Right lobe of liver (tissue), 6 donors: ENCODE results near the gene SMG7. TPM values are rescaled to one million over a fixed set of nuclear protein-coding genes. Genes with fewer than 3 reads are reported as not detected.

ENCODE experiments used
- ATAC-seq, 4 donors: fragments of 200-7000 bp; cut with Tn5 transposase; one replicate each; pipeline ENCODE4 v1.9.1; 2020; ENCODE audit warnings: mild to moderate bottlenecking in 4 of 4, moderate library complexity in 4 of 4
- DNase-seq, 3 donors: peaks; one replicate each; pipeline ENCODE4 v3.0.0-alpha.2; 2020
- H3K27ac ChIP-seq, 3 donors: fragments of 200-600 bp; one replicate each; pipeline ENCODE4 v1.8.0; 2022
- H3K27me3 ChIP-seq, 2 donors: fragments of 200-600 bp; one replicate each; pipeline ENCODE4 v1.8.0; 2022
- H3K36me3 ChIP-seq, 4 donors: fragments of 200-600 bp; sonication (generic) in 1 of 4; one replicate each; pipeline versions ENCODE4 v1.5.1 to v1.8.0; 2017 to 2022; ENCODE audit warnings: control low read depth in 1 of 4
- H3K4me1 ChIP-seq, 4 donors: fragments of 200-600 bp; sonication (generic) in 1 of 4; one replicate each; pipeline versions ENCODE4 v1.5.1 to v1.8.0; 2017 to 2022; ENCODE audit warnings: control low read depth in 1 of 4
- H3K4me3 ChIP-seq, 3 donors: fragments of 200-600 bp; one replicate each; pipeline ENCODE4 v1.8.0; 2022
- H3K9me3 ChIP-seq, 4 donors: fragments of 200-600 bp; sonication (generic) in 1 of 4; one replicate each; pipeline versions ENCODE4 v1.5.1 to v1.8.0; 2017 to 2022; ENCODE audit warnings: control low read depth in 1 of 4
- CTCF ChIP-seq, 4 donors: fragments of 200-600 bp in 3 of 4; fragments of 450-650 bp in 1 of 4; IDR thresholded peaks; one replicate each; pipeline versions ENCODE4 v1.5.1 to v1.8.0; 2016 to 2022; ENCODE audit warnings: antibody characterized with exemption in 4 of 4, mild to moderate bottlenecking in 2 of 4
- POLR2A ChIP-seq: fragments of 450-650 bp; IDR thresholded peaks from one replicate; pipeline ENCODE4 v1.6.1; 2017; ENCODE audit warnings: antibody characterized with exemption, mild to moderate bottlenecking
- WGBS: methylation state at CpG from one replicate; pipeline ENCODE4 v1.1.6; 2018; ENCODE audit warnings: low coverage, low lambda C conversion rate; ENCODE audit not compliant: insufficient coverage; ENCODE audit errors: missing lambda C conversion rate; 5-methylcytosine and 5-hydroxymethylcytosine counted together
- intact Hi-C, 2 donors: fragments of 100-400 bp; cut with DNase I; formaldehyde crosslinking; loops; one replicate each; pipeline versions ENCODE4 v1.11.2 to v1.14.1; 2022
- total RNA-seq, 6 experiments: library from RNA; depleted of rRNA in 2 of 6; stranded (reverse); fragments of >200 nt in 2 of 6; fragmentation: NEBNext Ultra II Directional in 3 of 6; extraction: Animal tissue kit (Norgen Biotek cat#: 25700) in 3 of 6; gene quantifications; one replicate each; pipeline versions ENCODE4 v1.1.0 to v1.2.4, GENCODE V29; 2016 to 2023
- donor health status: DM: no; HTN: yes; CAD: no.
- donor health status: DM: no; HTN: no; CAD: no.
- donor health status: DM: no; HTN: no; CAD: no.
- donor health status: DM: no; HTN: yes; CAD: no.
- donor health status: DM: no; HTN: yes; CAD: no.

SMG7 gene
- total RNA-seq, 6 experiments from 2014 or later: 23.5 to 35.3 (median 25.2) TPM

- Histone ChIP-seq H3K9me3 (no peaks in the 10 kb centered on the region), H3K4me1 (no peaks in the 10 kb centered on the region), H3K4me3 (no peak overlapping the region), H3K27me3 (no peaks in the 10 kb centered on the region), H3K36me3 (no peaks in the 10 kb centered on the region), H3K27ac (no peak overlapping the region)
- WGBS: 48% methylated on average over 2 of the region's 2 CpGs
- intact Hi-C loops: no loop called here
- ATAC-seq: no peak
- DNase-seq: no peak
- no peak for TF ChIP-seq CTCF (IDR thresholded peaks at IDR 0.05)
- no peak for TF ChIP-seq POLR2A
Observed at GRCh38 chr1:183438060-183438459, 34.2 kb upstream of the SMG7 start.

DNA sequence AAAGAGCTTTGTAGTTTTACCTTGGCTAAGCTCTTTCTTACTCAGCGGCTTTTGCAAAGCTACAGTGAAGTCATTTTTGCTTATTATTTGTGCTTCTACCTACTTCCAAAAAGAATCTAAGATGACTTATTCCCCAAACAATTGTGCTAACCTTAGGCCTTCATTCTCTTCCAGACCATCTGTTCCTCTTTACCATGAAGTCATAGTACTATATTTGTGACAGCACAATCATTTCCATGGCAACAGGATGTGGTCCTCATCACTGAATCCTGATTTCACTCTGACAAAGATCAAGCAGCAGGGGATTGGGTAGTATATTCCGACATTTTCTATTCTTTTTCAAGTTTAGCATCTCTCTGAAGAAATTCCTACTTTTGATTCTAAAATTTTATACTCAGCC lies 29.3 kb upstream of the SMG7 start:
- 94% methylated on average over 2 of the region's 2 CpGs for WGBS

GRCh38 chr1:183443466-183443865 lies 28.8 kb upstream of the SMG7 start:
- no peak overlapping the region for H3K27ac ChIP-seq
- WGBS: 52% methylated on average over 1 of the region's 1 CpG
- ATAC-seq (no peak), DNase-seq (no peak)
- H3K4me1 ChIP-seq: no peaks in the 10 kb centered on the region
- no peaks in the 10 kb centered on the region for H3K27me3 ChIP-seq
- H3K4me3 ChIP-seq: no peak overlapping the region
- intact Hi-C loops: no loop called here
- TF ChIP-seq POLR2A: no peak
- TF ChIP-seq CTCF (IDR thresholded peaks at IDR 0.05): no peak
- no peaks in the 10 kb centered on the region for H3K36me3 ChIP-seq
- H3K9me3 ChIP-seq: no peaks in the 10 kb centered on the region

More for the DNA sequence above, 29.3 kb upstream of the SMG7 start:
- no peaks in the 10 kb centered on the region for H3K9me3 ChIP-seq
- no peak overlapping the region for H3K4me3 ChIP-seq
- no peak for DNase-seq
- no peaks in the 10 kb centered on the region for H3K4me1 ChIP-seq
- H3K27me3 ChIP-seq: no peaks in the 10 kb centered on the region
- TF ChIP-seq CTCF (IDR thresholded peaks at IDR 0.05): no peak
- no peak for TF ChIP-seq POLR2A
- no peaks in the 10 kb centered on the region for H3K36me3 ChIP-seq
- intact Hi-C loops: no loop called here
- H3K27ac ChIP-seq: no peak overlapping the region
- no peak for ATAC-seq

- WGBS: 57% methylated on average over 3 of the region's 3 CpGs
- Histone ChIP-seq H3K27ac (no peak overlapping the region), H3K27me3 (no peaks in the 10 kb centered on the region), H3K4me1 (no peaks in the 10 kb centered on the region), H3K4me3 (no peak overlapping the region), H3K9me3 (no peaks in the 10 kb centered on the region), H3K36me3 (no peaks in the 10 kb centered on the region)
- TF ChIP-seq POLR2A (no peak), CTCF (IDR thresholded peaks at IDR 0.05) (no peak)
- intact Hi-C loops: no loop called here
- ATAC-seq (no peak), DNase-seq (no peak)
Observed at GRCh38 chr1:183444243-183444642, 28.1 kb upstream of the SMG7 start.

DNA sequence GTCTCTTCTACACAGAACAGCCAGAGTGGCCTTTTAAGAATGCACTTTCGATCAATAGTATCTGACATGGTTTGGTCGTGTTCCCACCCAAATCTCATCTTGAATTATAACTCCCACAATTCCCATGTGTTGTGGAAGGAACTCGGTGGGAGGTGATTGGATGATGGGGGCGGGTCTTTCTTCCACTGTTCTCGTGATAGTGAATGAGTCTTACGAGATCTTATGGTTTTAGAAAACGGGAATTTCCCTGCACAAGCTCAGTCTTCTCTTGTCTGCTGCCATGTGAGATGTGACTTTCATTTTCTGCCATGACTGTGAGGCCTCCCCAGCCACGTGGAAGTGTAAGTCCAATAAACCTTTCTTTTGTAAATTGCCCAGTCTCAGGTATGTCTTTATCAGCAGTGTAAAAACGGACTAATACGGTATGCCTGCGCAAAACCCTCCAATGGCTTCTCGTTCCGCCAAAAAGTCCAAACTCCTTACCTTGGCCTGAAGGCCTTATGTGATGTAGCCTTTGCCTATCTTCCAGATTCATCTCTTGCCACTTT lies 23.0 kb upstream of the SMG7 start:
- Histone ChIP-seq H3K36me3 (no peaks in the 10 kb centered on the region), H3K27me3 (no peaks in the 10 kb centered on the region), H3K4me3 (no peak overlapping the region), H3K27ac (no peak overlapping the region), H3K9me3 (no peaks in the 10 kb centered on the region), H3K4me1 (no peaks in the 10 kb centered on the region)
- intact Hi-C loops: no loop called here
- DNase-seq (no peak), ATAC-seq (no peak)
- WGBS: 73% methylated on average over 7 of the region's 13 CpGs
- no peak for TF ChIP-seq CTCF (IDR thresholded peaks at IDR 0.05)
- TF ChIP-seq POLR2A: no peak
